Measurements from ENCODE around the gene P2RY6.
"Not testable (repeated sequence)": the region's sequence is repeated elsewhere in the genome, so short reads cannot be mapped to it uniquely, and the experiment has no call there.

The P2RY6 gene

DNA sequence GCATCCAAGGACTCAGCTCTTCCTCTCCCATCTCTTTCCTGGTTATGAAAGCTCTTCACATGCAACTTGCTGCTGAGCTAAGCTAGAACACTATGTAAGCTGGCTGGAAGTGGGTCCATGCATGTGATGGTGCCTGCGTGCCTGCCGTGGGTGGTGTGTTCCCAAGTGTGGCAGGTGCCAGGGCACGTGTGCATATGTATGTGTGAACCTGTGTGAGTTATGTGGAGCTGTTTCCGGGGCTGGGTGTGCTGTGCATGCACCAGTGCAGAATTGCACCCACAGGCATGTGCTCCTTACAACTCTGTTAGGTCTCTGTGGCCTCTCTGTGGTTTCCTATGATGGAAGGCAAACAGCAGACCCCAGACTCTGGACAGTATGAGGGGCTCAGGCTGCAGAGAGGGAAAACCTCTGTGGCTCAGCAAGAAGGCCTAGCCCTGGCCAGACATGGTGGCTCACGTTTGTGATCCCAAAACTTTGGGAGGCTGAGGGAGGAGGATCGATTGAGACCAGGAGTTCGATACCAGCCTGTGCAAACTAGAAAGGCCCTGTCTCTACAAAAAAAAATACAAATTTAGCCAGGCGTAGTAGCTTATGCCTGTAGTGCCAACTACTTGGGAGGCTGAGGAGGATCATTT lies 4.1 kb upstream of the P2RY6 start:
- TF ChIP-seq, protein P1, sequence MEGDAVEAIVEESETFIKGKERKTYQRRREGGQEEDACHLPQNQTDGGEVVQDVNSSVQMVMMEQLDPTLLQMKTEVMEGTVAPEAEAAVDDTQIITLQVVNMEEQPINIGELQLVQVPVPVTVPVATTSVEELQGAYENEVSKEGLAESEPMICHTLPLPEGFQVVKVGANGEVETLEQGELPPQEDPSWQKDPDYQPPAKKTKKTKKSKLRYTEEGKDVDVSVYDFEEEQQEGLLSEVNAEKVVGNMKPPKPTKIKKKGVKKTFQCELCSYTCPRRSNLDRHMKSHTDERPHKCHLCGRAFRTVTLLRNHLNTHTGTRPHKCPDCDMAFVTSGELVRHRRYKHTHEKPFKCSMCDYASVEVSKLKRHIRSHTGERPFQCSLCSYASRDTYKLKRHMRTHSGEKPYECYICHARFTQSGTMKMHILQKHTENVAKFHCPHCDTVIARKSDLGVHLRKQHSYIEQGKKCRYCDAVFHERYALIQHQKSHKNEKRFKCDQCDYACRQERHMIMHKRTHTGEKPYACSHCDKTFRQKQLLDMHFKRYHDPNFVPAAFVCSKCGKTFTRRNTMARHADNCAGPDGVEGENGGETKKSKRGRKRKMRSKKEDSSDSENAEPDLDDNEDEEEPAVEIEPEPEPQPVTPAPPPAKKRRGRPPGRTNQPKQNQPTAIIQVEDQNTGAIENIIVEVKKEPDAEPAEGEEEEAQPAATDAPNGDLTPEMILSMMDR (IDR thresholded peaks at IDR 0.05; ENCODE audit: low read depth, low read length, missing control alignments), result no peak
- Histone ChIP-seq H3K27me3 (replicated peaks) (peaks cover 2% of the 10 kb centered on the region), H3K4me3 (ENCODE audit: low read depth, low read length) (no peak overlapping the region), H3K36me3 (replicated peaks) (no peaks in the 10 kb centered on the region), H3K27ac (no peak overlapping the region)
- DNase-seq, result no peak
- in situ Hi-C loops (cut with HindIII; ENCODE audit: low pct_ligation_motif_present, low sequenced_read_pairs), result no loop called here

DNA sequence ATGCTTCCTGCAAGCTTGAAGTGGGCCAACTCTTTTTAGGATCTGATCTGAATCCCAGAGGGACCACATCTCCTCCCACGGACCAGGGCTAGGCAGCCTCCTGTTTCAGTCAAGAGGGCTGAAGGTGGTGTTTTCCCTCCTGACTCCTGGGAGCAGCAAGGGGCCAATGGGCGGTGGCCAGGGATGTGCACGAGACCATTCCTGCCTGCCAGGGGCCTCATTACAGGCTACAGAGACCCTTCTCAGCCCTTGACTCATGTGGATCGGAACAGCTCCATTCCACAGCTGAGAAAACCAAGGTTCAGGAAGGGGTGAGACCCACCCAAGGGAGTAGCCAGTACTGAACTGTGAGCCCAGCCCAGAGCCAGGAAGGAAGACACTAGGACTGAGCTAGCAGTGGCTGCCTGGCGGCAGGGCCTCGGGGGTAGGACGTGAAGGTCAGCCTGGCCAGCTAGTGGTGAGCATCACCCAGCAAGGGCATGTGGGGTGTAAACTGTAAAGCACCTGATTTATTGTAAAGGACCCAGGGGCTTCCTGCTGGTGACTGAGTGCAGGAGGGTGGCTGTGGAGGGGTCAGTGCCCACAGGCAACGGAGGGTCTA lies 3.4 kb upstream of the P2RY6 start:
- in situ Hi-C loops (cut with HindIII; ENCODE audit: low pct_ligation_motif_present, low sequenced_read_pairs), result no loop called here
- H3K4me3 ChIP-seq (ENCODE audit: low read depth, low read length), result no peak overlapping the region
- H3K27ac ChIP-seq, result no peak overlapping the region
- H3K27me3 ChIP-seq (replicated peaks), result peaks cover 2% of the 10 kb centered on the region
- H3K36me3 ChIP-seq (replicated peaks), result no peaks in the 10 kb centered on the region
- DNase-seq, result no peak
- TF ChIP-seq, protein P1 (IDR thresholded peaks at IDR 0.05; ENCODE audit: low read depth, low read length, missing control alignments), result no peak

DNA sequence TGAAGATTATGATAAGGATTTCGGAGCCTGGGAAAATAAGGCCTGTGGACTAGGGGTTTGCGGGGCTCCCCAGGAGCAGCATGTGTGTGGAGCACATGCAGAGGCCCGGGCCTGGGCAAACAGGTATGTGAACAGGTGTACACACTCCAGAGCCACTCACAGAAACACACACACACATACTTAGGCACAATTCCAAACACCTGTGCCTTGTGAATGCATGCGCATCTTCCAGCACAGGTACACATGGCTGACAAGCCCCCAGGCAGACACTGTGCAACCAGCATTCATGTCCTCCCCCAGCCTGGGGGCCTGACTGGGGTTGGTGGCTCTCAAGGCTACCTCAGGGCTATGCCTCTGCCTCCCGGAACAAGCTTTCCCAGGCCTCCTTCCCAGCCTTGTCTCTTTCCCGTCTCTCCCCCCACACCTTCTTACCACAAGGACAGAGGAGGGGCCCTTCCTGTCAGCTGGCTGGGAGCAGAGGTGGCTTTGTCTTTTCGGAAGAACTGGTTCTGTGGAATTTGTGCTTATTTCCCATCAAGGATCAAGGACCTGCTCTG lies 2.6 kb upstream of the P2RY6 start:
- in situ Hi-C loops (cut with HindIII; ENCODE audit: low pct_ligation_motif_present, low sequenced_read_pairs), result no loop called here

DNA sequence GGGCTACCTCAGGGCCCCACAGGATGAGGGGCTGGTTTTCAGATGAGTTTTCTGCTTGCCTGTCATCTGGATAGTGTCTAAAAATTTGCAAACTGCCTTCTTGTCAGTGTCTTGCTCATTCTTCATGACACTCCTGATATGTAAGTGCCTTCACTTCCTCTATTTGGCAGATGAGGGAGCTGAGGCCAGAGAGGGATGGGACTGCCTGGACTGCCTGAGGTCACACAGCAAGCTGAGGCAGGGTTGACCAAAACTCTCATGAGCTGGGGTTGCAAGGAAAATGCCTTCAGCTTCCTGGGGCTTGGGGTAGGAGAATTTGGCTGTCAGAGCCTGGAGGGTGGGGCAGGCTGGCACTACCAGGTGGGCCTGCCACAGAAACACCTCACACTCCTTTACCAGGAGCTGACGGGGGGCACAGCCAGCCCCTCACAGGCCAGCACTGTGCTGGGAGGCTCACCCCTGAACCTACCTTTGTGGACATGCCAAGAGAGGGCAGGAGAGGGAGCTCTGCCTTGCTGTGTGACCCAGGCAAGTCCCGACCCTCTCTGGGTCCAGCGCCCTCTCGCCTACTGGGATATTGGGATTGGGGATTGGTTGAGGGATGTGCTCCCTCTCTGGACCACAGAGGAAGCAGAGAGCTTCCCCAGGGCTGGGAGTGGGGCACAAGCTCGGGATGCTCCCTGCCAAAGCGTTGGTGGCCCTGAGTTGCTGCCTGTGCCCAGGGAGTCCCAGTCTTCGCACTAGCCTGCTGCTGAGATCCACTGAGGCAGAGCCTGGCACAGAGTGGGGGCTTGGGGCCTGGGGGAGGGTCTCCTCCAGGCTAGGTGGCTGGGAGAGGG lies 1.9 kb upstream of the P2RY6 start:
- in situ Hi-C loops (cut with HindIII; ENCODE audit: low pct_ligation_motif_present, low sequenced_read_pairs), result no loop called here
- DNase-seq, result no peak
- Histone ChIP-seq H3K36me3 (replicated peaks) (no peaks in the 10 kb centered on the region), H3K27ac (no peak overlapping the region), H3K27me3 (replicated peaks) (peaks cover 2% of the 10 kb centered on the region), H3K4me3 (ENCODE audit: low read depth, low read length) (no peak overlapping the region)
- TF ChIP-seq, protein P1 (IDR thresholded peaks at IDR 0.05; ENCODE audit: low read depth, low read length, missing control alignments), result no peak

More for the DNA sequence above, 2.6 kb upstream of the P2RY6 start:
- DNase-seq, result no peak
- H3K4me3 ChIP-seq (ENCODE audit: low read depth, low read length), result no peak overlapping the region
- TF ChIP-seq, protein P1 (IDR thresholded peaks at IDR 0.05; ENCODE audit: low read depth, low read length, missing control alignments), result no peak
- peaks cover 2% of the 10 kb centered on the region for H3K27me3 ChIP-seq (replicated peaks)
- H3K27ac ChIP-seq, result no peak overlapping the region
- H3K36me3 ChIP-seq (replicated peaks), result no peaks in the 10 kb centered on the region

DNA sequence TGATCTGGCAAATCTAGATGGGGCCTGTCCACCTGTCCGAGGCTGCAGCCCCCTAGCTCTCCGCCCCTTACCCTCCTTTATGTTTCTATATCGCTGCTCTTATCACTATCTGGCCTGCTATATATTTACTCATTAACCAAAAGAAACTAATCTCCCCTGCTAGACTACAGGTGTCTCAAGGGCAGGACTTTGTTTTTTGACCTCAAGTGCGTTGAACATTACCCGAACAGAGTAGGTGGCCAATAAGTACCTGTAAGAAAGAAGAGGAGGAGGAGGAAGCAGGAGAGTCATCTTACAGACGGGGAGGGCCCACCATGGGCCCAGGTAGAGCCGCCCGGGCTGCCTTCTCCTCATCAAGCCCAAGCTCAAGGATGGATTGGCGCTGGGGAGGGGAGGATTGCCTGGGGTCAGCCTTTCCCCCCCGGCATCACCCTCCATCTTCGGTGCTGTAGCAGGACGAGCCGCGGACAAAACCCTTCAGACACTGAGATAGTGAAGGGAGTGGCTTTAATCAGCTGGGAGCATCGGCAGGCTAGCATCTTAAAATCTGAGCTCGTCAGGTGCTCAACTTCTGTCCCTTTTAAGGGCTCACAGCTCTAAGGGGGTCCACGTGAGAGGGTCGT lies 1.2 kb upstream of the P2RY6 start:
- H3K4me3 ChIP-seq (ENCODE audit: low read depth, low read length), result no peak overlapping the region
- in situ Hi-C loops (cut with HindIII; ENCODE audit: low pct_ligation_motif_present, low sequenced_read_pairs), result no loop called here

DNA sequence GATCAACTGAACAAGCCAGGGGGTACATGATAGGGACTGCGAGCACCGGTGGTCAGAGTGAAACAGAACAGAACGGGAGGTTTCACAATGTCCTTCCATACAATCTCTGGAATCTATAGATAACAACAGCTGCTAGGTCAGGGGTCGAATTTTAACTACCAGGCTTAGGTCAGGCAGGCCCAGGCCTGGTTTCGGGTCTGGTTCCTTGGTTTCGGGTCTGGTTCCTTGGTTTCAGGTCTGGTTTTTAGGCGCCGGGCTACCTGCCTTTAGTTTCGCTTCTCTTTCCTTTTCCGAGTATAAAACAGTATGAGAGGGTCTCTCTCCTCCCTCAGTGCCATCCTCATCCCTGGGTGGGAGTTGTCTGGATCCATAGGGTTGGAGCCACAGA lies 666 bp upstream of the P2RY6 start:
- in situ Hi-C loops (cut with HindIII; ENCODE audit: low pct_ligation_motif_present, low sequenced_read_pairs); H3K27ac ChIP-seq; H3K36me3 ChIP-seq (replicated peaks); H3K4me3 ChIP-seq (ENCODE audit: low read depth, low read length); H3K27me3 ChIP-seq (replicated peaks); DNase-seq: not testable (repeated sequence)

More for the DNA sequence above, 1.2 kb upstream of the P2RY6 start:
- TF ChIP-seq, protein P1 (IDR thresholded peaks at IDR 0.05; ENCODE audit: low read depth, low read length, missing control alignments), result no peak
- DNase-seq, result no peak
- Histone ChIP-seq H3K27me3 (replicated peaks) (no peaks in the 10 kb centered on the region), H3K36me3 (replicated peaks) (no peaks in the 10 kb centered on the region), H3K27ac (no peak overlapping the region)
